PC-9 (cell line): ENCODE data around the gene UBXN6. TPM values are rescaled to one million over a fixed set of nuclear protein-coding genes. Genes with fewer than 3 reads are reported as not detected.

Experiments used
- BruUV-seq: library from RNA; stranded (reverse); fragments of 400-500 nt; replicated peaks from 2 replicates; lab custom pipeline; 2021; lab: Mats Ljungman, UMichigan
- CTCF ChIA-PET: fragments of 300-600 bp; sonication (Branson Sonifier 250); formaldehyde crosslinking; loops from one replicate; lab custom pipeline; 2022; ENCODE audit warnings: antibody characterized with exemption; lab: Charles Lee
- POLR2A ChIA-PET: fragments of 300-600 bp; sonication (Branson Sonifier 250); formaldehyde crosslinking; loops from one replicate; lab custom pipeline; 2022; ENCODE audit warnings: antibody characterized with exemption; ENCODE audit not compliant: unreplicated experiment; lab: Charles Lee
- DNase-seq, 2 experiments: peaks; one replicate each; pipeline versions ENCODE4 v3.0.0 to v3.0.0-alpha.2; 2015 to 2022; ENCODE audit warnings: mixed read lengths in 1 of 2
- H2AFZ ChIP-seq: fragments of 200-600 bp; sonication (generic); 2 replicates; pipeline ENCODE4 v1.8.1; 2017; ENCODE audit warnings: antibody characterized with exemption
- H3F3A ChIP-seq: fragments of 200-600 bp; sonication (generic); 2 replicates; pipeline ENCODE4 v1.8.1; 2017; ENCODE audit warnings: antibody characterized with exemption, mild to moderate bottlenecking, low read depth; ENCODE audit not compliant: insufficient read depth
- H3K27ac ChIP-seq: fragments of 200-600 bp; sonication (generic); 2 replicates; pipeline ENCODE4 v1.6.1; 2016; ENCODE audit warnings: mixed run types
- H3K27me3 ChIP-seq: fragments of 200-600 bp; sonication (generic); 2 replicates; pipeline ENCODE4 v1.6.1; 2016; ENCODE audit warnings: low read depth, mixed run types; ENCODE audit not compliant: insufficient read depth
- H3K36me3 ChIP-seq: fragments of 200-600 bp; sonication (generic); 2 replicates; pipeline ENCODE4 v1.6.1; 2016; ENCODE audit warnings: low read depth, mixed run types
- H3K4me1 ChIP-seq: fragments of 200-600 bp; sonication (generic); replicated peaks from 2 replicates; pipeline ENCODE4 v1.6.1; 2016; ENCODE audit warnings: mixed run types; ENCODE audit not compliant: insufficient read depth
- H3K4me2 ChIP-seq: fragments of 200-600 bp; sonication (generic); 2 replicates; pipeline ENCODE4 v1.6.1; 2017; ENCODE audit warnings: mixed run types
- H3K4me3 ChIP-seq: fragments of 200-600 bp; sonication (generic); 2 replicates; pipeline ENCODE4 v1.6.1; 2016; ENCODE audit warnings: mixed run types
- H3K79me2 ChIP-seq: fragments of 200-600 bp; sonication (generic); 2 replicates; pipeline ENCODE4 v1.6.1; 2017; ENCODE audit warnings: low read depth, mixed run types
- H3K9me2 ChIP-seq: fragments of 200-600 bp; sonication (generic); 2 replicates; pipeline ENCODE4 v1.8.1; 2017; ENCODE audit warnings: mild to moderate bottlenecking; ENCODE audit not compliant: insufficient read depth
- H3K9me3 ChIP-seq: fragments of 200-600 bp; sonication (generic); 2 replicates; pipeline ENCODE4 v1.8.1; 2016; ENCODE audit warnings: low read depth; ENCODE audit not compliant: insufficient read depth
- H4K20me1 ChIP-seq: fragments of 200-600 bp; sonication (generic); 2 replicates; pipeline ENCODE4 v1.8.1; 2017; ENCODE audit not compliant: insufficient read depth
- EZH2 ChIP-seq: fragments of 200-600 bp; sonication (generic); IDR thresholded peaks from 2 replicates; pipeline ENCODE4 v1.8.0; 2017; ENCODE audit warnings: antibody characterized with exemption, low read depth
- intact Hi-C: fragments of 100-400 bp; cut with micrococcal nuclease; formaldehyde crosslinking; loops from one replicate; pipeline ENCODE4 v1.10.0; 2022; ENCODE audit not compliant: unreplicated experiment
- total RNA-seq: library from RNA; stranded (reverse); gene quantifications from 2 replicates; pipeline ENCODE4 v1.2.3, GENCODE V29; 2021
- TF ChIP-seq, protein P1 (sequence below): fragments of 200-600 bp; sonication (generic); conservative IDR thresholded peaks from 2 replicates; pipeline ENCODE4 v1.6.1; 2017; ENCODE audit warnings: mixed run types, antibody characterized with exemption, mild to moderate bottlenecking, moderate library complexity

The UBXN6 gene
- total RNA-seq, 1 experiment from 2014 or later: 79.4 TPM

DNA sequence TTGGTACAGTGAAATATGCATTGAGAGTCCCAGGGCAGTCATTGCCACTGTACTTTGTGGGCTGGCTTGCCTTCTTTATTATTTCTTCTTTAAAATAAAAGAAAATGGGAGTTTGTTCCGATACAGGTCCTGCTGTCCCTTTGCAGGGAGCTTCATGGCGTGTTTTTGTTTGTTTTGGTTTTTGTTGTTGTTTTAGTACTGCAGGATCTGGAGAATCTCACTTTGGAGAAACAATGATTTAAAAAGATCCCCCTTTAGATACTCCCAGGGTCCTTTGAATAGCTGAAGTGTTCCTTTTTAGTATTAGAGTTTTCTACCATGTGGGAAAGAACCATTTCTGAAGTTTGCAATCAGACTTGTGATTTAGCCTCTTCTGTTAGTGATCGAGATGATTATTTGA is 44.0 kb downstream of the UBXN6 start:
- H3K4me2 ChIP-seq: no peak overlapping the region
- H3K27ac ChIP-seq: no peak overlapping the region
- H3K36me3 ChIP-seq: no peaks in the 10 kb centered on the region
- H3K4me3 ChIP-seq: no peak overlapping the region
- BruUV-seq: no TSS peak
- no peaks in the 10 kb centered on the region for H3K4me1 ChIP-seq
- H3K9me3 ChIP-seq: no peaks in the 10 kb centered on the region
- POLR2A ChIA-PET: no interaction called here
- no peak overlapping the region for H2AFZ ChIP-seq
- H3F3A ChIP-seq: no peaks in the 10 kb centered on the region; the same call in 1 of the 2 replicates
- no peaks in the 10 kb centered on the region for H3K9me2 ChIP-seq
- no peaks in the 10 kb centered on the region for H3K27me3 ChIP-seq
- no peak for DNase-seq
- CTCF ChIA-PET: no interaction called here
- TF ChIP-seq, protein P1, sequence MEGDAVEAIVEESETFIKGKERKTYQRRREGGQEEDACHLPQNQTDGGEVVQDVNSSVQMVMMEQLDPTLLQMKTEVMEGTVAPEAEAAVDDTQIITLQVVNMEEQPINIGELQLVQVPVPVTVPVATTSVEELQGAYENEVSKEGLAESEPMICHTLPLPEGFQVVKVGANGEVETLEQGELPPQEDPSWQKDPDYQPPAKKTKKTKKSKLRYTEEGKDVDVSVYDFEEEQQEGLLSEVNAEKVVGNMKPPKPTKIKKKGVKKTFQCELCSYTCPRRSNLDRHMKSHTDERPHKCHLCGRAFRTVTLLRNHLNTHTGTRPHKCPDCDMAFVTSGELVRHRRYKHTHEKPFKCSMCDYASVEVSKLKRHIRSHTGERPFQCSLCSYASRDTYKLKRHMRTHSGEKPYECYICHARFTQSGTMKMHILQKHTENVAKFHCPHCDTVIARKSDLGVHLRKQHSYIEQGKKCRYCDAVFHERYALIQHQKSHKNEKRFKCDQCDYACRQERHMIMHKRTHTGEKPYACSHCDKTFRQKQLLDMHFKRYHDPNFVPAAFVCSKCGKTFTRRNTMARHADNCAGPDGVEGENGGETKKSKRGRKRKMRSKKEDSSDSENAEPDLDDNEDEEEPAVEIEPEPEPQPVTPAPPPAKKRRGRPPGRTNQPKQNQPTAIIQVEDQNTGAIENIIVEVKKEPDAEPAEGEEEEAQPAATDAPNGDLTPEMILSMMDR: no peak
- no peak for TF ChIP-seq EZH2
- 0 out of 2 replicates have a peak, but pooled peaks cover 12% of the 10 kb centered on the region for H3K79me2 ChIP-seq
- intact Hi-C loops: no loop called here
- H4K20me1 ChIP-seq: no peaks in the 10 kb centered on the region

- Histone ChIP-seq H3K27ac (no peak overlapping the region), H3K9me2 (no peaks in the 10 kb centered on the region), H3K4me3 (no peak overlapping the region), H3K9me3 (no peaks in the 10 kb centered on the region), H3K4me2 (no peak overlapping the region), H4K20me1 (no peaks in the 10 kb centered on the region), H2AFZ (no peak overlapping the region), H3K27me3 (no peaks in the 10 kb centered on the region), H3F3A (no peaks in the 10 kb centered on the region; the same call in 1 of the 2 replicates), H3K79me2 (peaks cover 31% of the 10 kb centered on the region), H3K36me3 (no peaks in the 10 kb centered on the region), H3K4me1 (no peaks in the 10 kb centered on the region)
- intact Hi-C loops: no loop called here
- CTCF ChIA-PET: interaction anchor here (0.5 kb wide), 1 partner anchor 192 kb away, joined by 7 read pairs; no protein-coding TSS in a partner anchor
- TF ChIP-seq EZH2: no peak
- TF ChIP-seq, protein P1: no peak
- no peak for DNase-seq
- POLR2A ChIA-PET: interaction anchor here (0.7 kb wide), 1 partner anchor 41 kb away, joined by 3 read pairs; no protein-coding TSS in a partner anchor
- BruUV-seq: no TSS peak
Observed at GRCh38 chr19:4409123-4409933, 48.3 kb downstream of the UBXN6 start.

GRCh38 chr19:4406626-4407025 is 51.0 kb downstream of the UBXN6 start:
- intact Hi-C loops: no loop called here
- peaks cover 14% of the 10 kb centered on the region for H3K4me1 ChIP-seq
- no peak overlapping the region for H2AFZ ChIP-seq
- H3K27ac ChIP-seq: no peak overlapping the region
- peaks cover 42% of the 10 kb centered on the region for H3K79me2 ChIP-seq
- CTCF ChIA-PET: no interaction called here
- H3K9me2 ChIP-seq: no peaks in the 10 kb centered on the region
- no peak overlapping the region for H3K4me3 ChIP-seq
- no TSS peak for BruUV-seq
- H4K20me1 ChIP-seq: no peaks in the 10 kb centered on the region
- no peak for TF ChIP-seq EZH2
- TF ChIP-seq, protein P1: no peak
- H3K9me3 ChIP-seq: no peaks in the 10 kb centered on the region
- DNase-seq: no peak
- no peak overlapping the region for H3K4me2 ChIP-seq
- H3K27me3 ChIP-seq: no peaks in the 10 kb centered on the region
- H3K36me3 ChIP-seq: no peaks in the 10 kb centered on the region
- peaks cover 3% of the 10 kb centered on the region; the same call in 1 of the 2 replicates for H3F3A ChIP-seq
- POLR2A ChIA-PET: no interaction called here
